SU-DHL-6 (cell line): ENCODE measurements around the gene ZNF562.

ENCODE experiments used
- H2AFZ ChIP-seq: fragments of 200-600 bp; sonication (generic); 2 replicates; pipeline ENCODE4 v1.6.1; 2014; ENCODE audit warnings: low read depth, mild to moderate bottlenecking, moderate library complexity, mixed read lengths, antibody characterized with exemption, low read length; ENCODE audit not compliant: severe bottlenecking
- H3F3A ChIP-seq: fragments of 200-600 bp; shearing (Covaris generic); 2 replicates; pipeline ENCODE4 v1.6.0; 2016; ENCODE audit warnings: antibody characterized with exemption, mild to moderate bottlenecking; ENCODE audit not compliant: insufficient read depth
- H3K27ac ChIP-seq: fragments of 200-600 bp; sonication (generic); 2 replicates; pipeline ENCODE4 v1.5.1; 2016; ENCODE audit warnings: low read depth, mild to moderate bottlenecking, low read length, moderate library complexity, mixed read lengths
- H3K27me3 ChIP-seq: fragments of 200-600 bp; sonication (generic), shearing (Covaris generic); 2 replicates; pipeline ENCODE4 v1.6.0; 2014; ENCODE audit warnings: mild to moderate bottlenecking, low read length
- H3K36me3 ChIP-seq: fragments of 200-600 bp; sonication (generic); 2 replicates; pipeline ENCODE4 v1.6.1; 2014; ENCODE audit warnings: mild to moderate bottlenecking, low read length, mixed read lengths
- H3K4me2 ChIP-seq: fragments of 300-600, 200-600 bp; shearing (Covaris generic), sonication (generic); 2 replicates; pipeline ENCODE4 v1.6.0; 2014; ENCODE audit warnings: low read length, low read depth, mild to moderate bottlenecking; ENCODE audit not compliant: poor library complexity, severe bottlenecking
- H3K4me3 ChIP-seq: fragments of 200-600 bp; sonication (generic); 2 replicates; pipeline ENCODE4 v1.5.1; 2014; ENCODE audit warnings: antibody characterized with exemption, low read length, mild to moderate bottlenecking, mixed read lengths; ENCODE audit not compliant: insufficient read depth, poor library complexity, severe bottlenecking
- H3K79me2 ChIP-seq: fragments of 200-600 bp; sonication (generic); 2 replicates; pipeline ENCODE4 v1.6.1; 2014; ENCODE audit warnings: mild to moderate bottlenecking, low read length, moderate library complexity; ENCODE audit not compliant: insufficient read depth
- H3K9ac ChIP-seq: fragments of 200-600 bp; sonication (generic); 2 replicates; pipeline ENCODE4 v1.7.0; 2014; ENCODE audit warnings: mild to moderate bottlenecking, low read length
- H3K9me2 ChIP-seq: fragments of 200-600 bp; sonication (generic); replicated peaks from 2 replicates; pipeline ENCODE4 v1.6.1; 2014; ENCODE audit warnings: low read length; ENCODE audit not compliant: insufficient read depth
- H3K9me3 ChIP-seq: fragments of 200-600 bp; sonication (generic); 2 replicates; pipeline ENCODE4 v1.6.1; 2014; ENCODE audit warnings: low read length, mixed read lengths; ENCODE audit not compliant: insufficient read depth
- H4K20me1 ChIP-seq: fragments of 200-600 bp; sonication (generic); 2 replicates; pipeline ENCODE4 v1.6.1; 2014; ENCODE audit warnings: low read depth, mild to moderate bottlenecking, antibody characterized with exemption, low read length, moderate library complexity, mixed read lengths
- CTCF ChIP-seq: fragments of 200-600 bp; sonication (generic); IDR thresholded peaks from one replicate; pipeline ENCODE4 v1.5.1; 2017; ENCODE audit warnings: antibody characterized with exemption, mild to moderate bottlenecking, low read length, moderate library complexity; ENCODE audit not compliant: insufficient read depth, poor library complexity, severe bottlenecking
- EZH2phosphoT487 ChIP-seq: fragments of 200-600 bp; sonication (generic), shearing (Covaris generic); conservative IDR thresholded peaks from 2 replicates; pipeline ENCODE4 v1.6.1; 2018; ENCODE audit warnings: mild to moderate bottlenecking, antibody characterized with exemption, low read length, moderate library complexity, mixed read lengths

ZNF562 gene

DNA sequence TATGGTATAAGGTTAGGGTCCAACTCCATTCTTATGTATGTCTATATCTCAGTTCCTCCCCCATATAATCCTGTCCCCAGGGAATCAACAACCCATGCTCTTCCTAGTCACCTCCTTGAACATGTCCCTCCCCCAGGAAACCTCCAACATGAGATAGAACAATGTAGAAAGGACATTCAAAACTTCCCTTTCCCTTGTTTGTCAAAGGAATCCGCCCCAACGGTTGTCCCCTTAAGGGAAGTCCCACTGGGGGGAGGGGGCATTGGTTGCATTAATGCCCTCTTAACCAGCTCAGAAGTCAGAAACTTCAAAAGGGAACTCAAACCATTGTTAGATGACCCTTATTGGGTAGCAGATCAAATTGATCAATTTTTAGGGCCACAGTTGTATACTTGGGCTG, 47.0 kb downstream of the ZNF562 start:
- TF ChIP-seq EZH2phosphoT487: no peak
- TF ChIP-seq CTCF: no peak
- Histone ChIP-seq H3K27ac (no peak overlapping the region), H3K27me3 (no peaks in the 10 kb centered on the region), H3F3A (no peaks in the 10 kb centered on the region), H3K9me3 (no peaks in the 10 kb centered on the region), H3K36me3 (no peaks in the 10 kb centered on the region), H2AFZ (no peak overlapping the region), H3K79me2 (no peaks in the 10 kb centered on the region), H4K20me1 (no peaks in the 10 kb centered on the region), H3K9ac (no peak overlapping the region), H3K9me2 (no peaks in the 10 kb centered on the region), H3K4me2 (no peak overlapping the region), H3K4me3 (no peak overlapping the region)

- Histone ChIP-seq H4K20me1 (no peaks in the 10 kb centered on the region), H3K9me2 (no peaks in the 10 kb centered on the region), H3K4me2 (peak overlapping the region; percentile 38), H3K4me3 (no peak overlapping the region), H3K9ac (no peak overlapping the region), H3K36me3 (no peaks in the 10 kb centered on the region), H3F3A (no peaks in the 10 kb centered on the region), H3K9me3 (no peaks in the 10 kb centered on the region), H3K27ac (no peak overlapping the region), H3K27me3 (no peaks in the 10 kb centered on the region), H3K79me2 (peaks cover 16% of the 10 kb centered on the region), H2AFZ (no peak overlapping the region)
- TF ChIP-seq CTCF (no peak), EZH2phosphoT487 (no peak)
Measured at GRCh38 chr19:9622531-9622930, 52.4 kb downstream of the ZNF562 start.

GRCh38 chr19:9621156-9622037, 53.5 kb downstream of the ZNF562 start, which contains the start of gene ZNF561:
Gene ZNF561 (minus strand): TSS chr19:9621232. CDS start chr19:9619456, 1,776 bp downstream.
- Histone ChIP-seq H3F3A (no peaks in the 10 kb centered on the region), H3K27ac (peak within 1 kb of the TSS; percentile 78), H3K9me3 (no peaks in the 10 kb centered on the region), H3K9me2 (no peaks in the 10 kb centered on the region), H4K20me1 (no peaks in the 10 kb centered on the region), H3K4me3 (peak within 1 kb of the TSS; percentile 83), H3K36me3 (no peaks in the 10 kb centered on the region), H3K9ac (peak within 1 kb of the TSS; percentile 74), H3K4me2 (peak within 1 kb of the TSS; percentile 79), H2AFZ (peak within 1 kb of the TSS; percentile 81), H3K79me2 (peaks cover 16% of the 10 kb centered on the region), H3K27me3 (no peaks in the 10 kb centered on the region)
- TF ChIP-seq CTCF (no peak), EZH2phosphoT487 (no peak)
